Breast epithelium (tissue), 3 donors: ENCODE data around the gene PUM1.

Experiments
- CTCF ChIP-seq, 3 donors: fragments of 450-650 bp; IDR thresholded peaks; one replicate each; pipeline ENCODE4 v1.5.1; 2016 to 2017; ENCODE audit warnings: antibody characterized with exemption in 3 of 3, mild to moderate bottlenecking in 3 of 3, moderate library complexity in 3 of 3
- POLR2AphosphoS5 ChIP-seq, 3 donors: sonication (generic); formaldehyde crosslinking; IDR thresholded peaks; one replicate each; pipeline ENCODE4 v1.6.1; 2017; ENCODE audit warnings: antibody characterized with exemption in 3 of 3

- TF ChIP-seq POLR2AphosphoS5 (IDR thresholded peaks at IDR 0.05) (no peak), CTCF (IDR thresholded peaks at IDR 0.05) (no peak)
These were observed 174.9 kb downstream of the PUM1 start for GRCh38 chr1:30890502-30891226.
